Measurements from ENCODE around the gene ALB. TPM values are rescaled to one million over a fixed set of nuclear protein-coding genes. Genes with fewer than 3 reads are reported as not detected.
"Not testable (repeated sequence)": the region's sequence is repeated elsewhere in the genome, so short reads cannot be mapped to it uniquely, and the experiment has no call there.

Gene ALB
- total RNA-seq (under 1 TPM; 0.73 to 0.88 TPM), polyA plus RNA-seq (not detected), total RNA-seq (0 to 0.78 (median 0.07) reads per million in 6 experiments)

DNA sequence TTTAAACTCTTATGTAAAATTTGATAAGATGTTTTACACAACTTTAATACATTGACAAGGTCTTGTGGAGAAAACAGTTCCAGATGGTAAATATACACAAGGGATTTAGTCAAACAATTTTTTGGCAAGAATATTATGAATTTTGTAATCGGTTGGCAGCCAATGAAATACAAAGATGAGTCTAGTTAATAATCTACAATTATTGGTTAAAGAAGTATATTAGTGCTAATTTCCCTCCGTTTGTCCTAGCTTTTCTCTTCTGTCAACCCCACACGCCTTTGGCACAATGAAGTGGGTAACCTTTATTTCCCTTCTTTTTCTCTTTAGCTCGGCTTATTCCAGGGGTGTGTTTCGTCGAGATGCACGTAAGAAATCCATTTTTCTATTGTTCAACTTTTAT is at the start of gene ALB:
TSS of gene ALB (plus strand) at position 246 of the 400 bp plus-strand sequence. CDS start at position 287, 41 bp downstream.
- no peak within 1 kb of the TSS for H3K27ac Mint-ChIP-seq
- no peak within 1 kb of the TSS for H3K4me3 Mint-ChIP-seq
- no peaks in the 10 kb centered on the region for H3K36me3 Mint-ChIP-seq
- DNase-seq (no peak), ATAC-seq (no peak)
- H3K9me3 Mint-ChIP-seq = no peaks in the 10 kb centered on the region
- POLR2A ChIA-PET = no interaction called here
- no peaks in the 10 kb centered on the region for H3K4me1 Mint-ChIP-seq
- no peaks in the 10 kb centered on the region for H3K27me3 Mint-ChIP-seq

DNA sequence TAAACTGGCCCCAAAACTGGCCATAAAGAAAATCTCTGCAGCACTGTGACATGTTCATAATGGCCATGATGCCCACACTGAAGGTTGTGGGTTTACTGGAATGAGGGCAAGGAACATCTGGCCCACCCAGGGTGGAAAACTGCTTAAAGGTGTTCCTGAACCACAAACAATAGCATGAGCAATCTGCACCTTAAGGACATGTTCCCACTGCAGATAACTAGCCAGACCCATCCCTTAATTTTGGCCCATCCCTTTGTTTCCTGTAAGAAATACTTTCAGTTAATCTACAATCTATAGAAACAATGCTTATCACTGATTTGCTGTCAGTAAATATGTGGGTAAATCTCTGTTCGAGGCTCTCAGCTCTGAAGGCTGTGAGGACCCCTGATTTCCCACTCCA is 46.9 kb upstream of the ALB start:
- H3K4me1 Mint-ChIP-seq, H3K4me3 Mint-ChIP-seq, DNase-seq, ATAC-seq, H3K27ac Mint-ChIP-seq, POLR2A ChIA-PET: not testable (repeated sequence)
- peaks cover 2 to 24% (median 5%) of the 10 kb centered on the region in 5 donors for H3K27me3 Mint-ChIP-seq
- H3K9me3 Mint-ChIP-seq = peaks cover 11 to 56% (median 33%) of the 10 kb centered on the region in 9 donors
- H3K36me3 Mint-ChIP-seq = peaks cover 0 to 27% (median 3%) of the 10 kb centered on the region in 3 donors

DNA sequence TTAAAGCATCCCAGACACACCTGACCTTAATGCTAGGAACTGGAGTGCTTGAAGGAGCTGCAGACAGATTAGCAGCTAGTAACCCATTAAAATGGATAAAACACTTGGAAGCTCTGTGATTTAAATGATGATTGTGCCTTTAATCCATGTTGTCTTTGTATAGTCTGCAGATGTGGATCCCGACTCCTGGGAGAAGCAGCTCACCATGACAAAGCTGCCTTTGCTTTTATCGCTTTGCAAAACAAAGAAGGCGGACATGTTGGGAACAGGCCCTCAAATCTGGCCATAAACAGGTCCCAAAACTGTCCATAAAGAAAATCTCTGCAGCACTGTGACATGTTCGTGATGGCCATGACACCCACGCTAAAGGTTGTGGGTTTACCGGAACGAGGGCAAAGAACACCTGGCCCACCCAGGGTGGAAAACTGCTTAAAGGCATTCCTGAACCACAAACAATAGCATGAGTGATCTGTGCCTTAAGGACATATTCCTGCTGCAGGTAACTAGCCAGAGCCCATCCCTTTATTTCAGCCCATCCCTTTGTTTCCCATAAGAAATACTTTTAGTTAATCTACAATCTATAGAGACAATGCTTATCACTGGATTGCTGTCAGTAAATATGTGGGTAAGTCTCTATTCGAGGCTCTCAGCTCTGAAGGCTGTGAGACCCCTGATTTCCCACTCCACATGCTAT is 34.4 kb upstream of the ALB start:
- H3K27ac Mint-ChIP-seq, POLR2A ChIA-PET, ATAC-seq, H3K27me3 Mint-ChIP-seq, H3K4me3 Mint-ChIP-seq, DNase-seq, H3K4me1 Mint-ChIP-seq: not testable (repeated sequence)
- Mint-ChIP-seq H3K36me3 (peaks cover 0 to 18% (median 0%) of the 10 kb centered on the region in 3 donors), H3K9me3 (peaks cover 0 to 39% (median 11%) of the 10 kb centered on the region in 9 donors)

DNA sequence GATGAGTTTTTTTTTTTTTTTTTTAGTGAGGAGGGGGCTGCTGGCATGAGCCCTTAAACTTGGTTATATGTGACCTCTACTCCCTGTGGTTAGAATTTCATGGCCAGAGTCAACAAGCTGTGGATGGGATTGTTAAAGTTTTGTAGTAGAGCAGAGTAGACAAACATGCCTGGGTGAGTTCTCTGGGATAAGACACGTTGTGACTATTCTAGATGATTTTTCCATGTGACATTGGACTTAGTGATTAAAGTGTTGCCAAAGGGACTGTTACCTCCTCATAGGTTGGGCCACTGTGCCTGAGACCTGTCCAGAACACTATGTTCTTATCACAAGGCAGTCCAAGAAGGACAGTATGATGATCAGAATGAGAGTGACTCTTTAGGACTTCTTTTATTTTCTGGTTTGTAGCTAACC is 28.8 kb upstream of the ALB start:
- no peak for ATAC-seq
- no peak for DNase-seq
- Mint-ChIP-seq H3K27ac (no peak overlapping the region), H3K9me3 (peaks cover 0 to 5% (median 2%) of the 10 kb centered on the region in 9 donors), H3K27me3 (peaks cover 0 to 2% (median 0%) of the 10 kb centered on the region in 5 donors), H3K4me1 (no peaks in the 10 kb centered on the region), H3K4me3 (no peak overlapping the region), H3K36me3 (peaks cover 0 to 3% (median 0%) of the 10 kb centered on the region in 3 donors)
- POLR2A ChIA-PET = no interaction called here

DNA sequence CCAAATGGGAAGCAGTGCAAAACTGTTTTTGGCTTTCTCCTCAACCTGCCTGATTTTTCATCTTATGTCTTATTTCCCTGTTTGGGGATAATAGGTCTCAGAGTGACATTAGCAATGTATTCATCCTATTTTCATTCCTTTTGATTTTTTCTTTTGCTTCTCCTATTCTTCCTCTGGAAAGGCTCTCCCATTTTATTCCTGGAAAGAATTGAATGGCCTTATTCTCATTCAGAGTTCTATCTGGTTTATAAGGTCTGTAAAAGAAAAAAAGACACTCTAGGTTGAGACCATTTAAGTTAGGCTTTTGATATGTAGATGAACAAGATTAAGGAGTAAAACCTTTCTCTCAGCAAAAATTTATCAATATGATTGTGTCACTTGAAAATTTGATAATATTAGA is 27.8 kb upstream of the ALB start:
- Mint-ChIP-seq H3K27ac (no peak overlapping the region), H3K4me3 (no peak overlapping the region), H3K27me3 (peaks cover 0 to 2% (median 0%) of the 10 kb centered on the region in 5 donors), H3K9me3 (no peaks in the 10 kb centered on the region), H3K36me3 (no peaks in the 10 kb centered on the region), H3K4me1 (no peaks in the 10 kb centered on the region)
- DNase-seq (no peak), ATAC-seq (no peak)
- POLR2A ChIA-PET = no interaction called here

DNA sequence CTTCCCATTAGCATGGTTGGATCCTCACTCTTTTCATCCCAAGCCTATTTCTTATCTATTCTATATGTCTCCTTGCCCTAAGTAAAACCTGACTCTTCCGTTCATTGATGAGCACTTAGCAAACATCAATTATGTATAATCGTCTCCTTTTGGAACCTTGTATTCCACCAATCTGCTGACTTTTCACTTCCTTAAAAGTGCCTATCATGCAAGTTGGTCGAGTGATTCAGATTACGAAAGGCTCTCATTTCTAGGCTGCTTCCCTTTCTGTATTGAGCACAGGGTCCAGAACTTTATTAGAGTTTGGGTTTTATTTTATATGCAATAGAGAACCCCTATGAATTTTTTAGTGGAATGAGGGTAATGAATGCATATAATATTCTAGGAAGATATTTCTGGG is 27.1 kb upstream of the ALB start:
- POLR2A ChIA-PET = no interaction called here
- Mint-ChIP-seq H3K4me3 (no peak overlapping the region), H3K4me1 (no peaks in the 10 kb centered on the region), H3K9me3 (no peaks in the 10 kb centered on the region), H3K27me3 (peaks cover 0 to 2% (median 0%) of the 10 kb centered on the region in 5 donors), H3K36me3 (no peaks in the 10 kb centered on the region), H3K27ac (no peak overlapping the region)
- DNase-seq (no peak), ATAC-seq (no peak)

DNA sequence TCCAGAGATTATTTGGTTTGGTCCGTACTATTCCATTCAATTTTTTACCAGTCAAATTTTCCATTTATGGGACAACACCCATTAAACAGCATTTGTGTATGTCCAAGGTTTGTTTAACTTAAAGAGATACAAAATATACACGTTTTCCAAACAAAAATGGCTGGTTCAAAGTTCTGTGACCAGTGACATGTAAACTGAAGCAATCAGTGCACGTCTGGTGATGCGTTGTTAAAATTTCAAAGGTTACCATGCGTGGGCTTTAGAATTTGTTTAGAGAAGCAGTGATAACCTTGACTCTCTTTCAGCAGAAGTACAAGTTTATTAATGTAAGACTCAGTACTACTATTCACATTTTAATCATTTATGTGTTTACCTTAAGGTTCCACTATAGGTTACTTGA is 25.2 kb upstream of the ALB start:
- Mint-ChIP-seq H3K4me3 (no peak overlapping the region), H3K27ac (no peak overlapping the region), H3K36me3 (no peaks in the 10 kb centered on the region), H3K9me3 (no peaks in the 10 kb centered on the region), H3K27me3 (peaks cover 0 to 2% (median 0%) of the 10 kb centered on the region in 5 donors), H3K4me1 (no peaks in the 10 kb centered on the region)
- DNase-seq = no peak
- no peak for ATAC-seq
- POLR2A ChIA-PET = no interaction called here

DNA sequence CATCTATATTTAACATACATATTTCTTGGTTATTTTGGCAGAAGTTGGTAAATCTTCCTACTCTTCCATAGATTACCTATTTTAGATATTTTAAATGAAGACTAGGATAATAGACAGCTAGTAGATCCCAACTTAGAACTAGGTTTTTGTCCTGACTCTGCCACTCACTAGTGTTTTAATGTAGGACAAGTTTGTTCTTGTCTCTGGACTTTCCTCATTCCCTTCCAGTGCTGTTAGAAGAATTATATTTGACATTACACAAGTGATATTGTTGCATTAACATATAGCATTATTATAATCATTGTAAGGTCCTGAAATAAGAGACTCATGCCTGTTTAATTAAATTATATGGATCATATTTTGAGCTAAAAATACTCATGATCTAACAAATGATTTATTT is 24.1 kb upstream of the ALB start:
- peaks cover 0 to 2% (median 0%) of the 10 kb centered on the region in 5 donors for H3K27me3 Mint-ChIP-seq
- ATAC-seq = no peak
- H3K27ac Mint-ChIP-seq = no peak overlapping the region
- DNase-seq = no peak
- no peaks in the 10 kb centered on the region for H3K4me1 Mint-ChIP-seq
- POLR2A ChIA-PET = no interaction called here
- no peaks in the 10 kb centered on the region for H3K36me3 Mint-ChIP-seq
- no peaks in the 10 kb centered on the region for H3K9me3 Mint-ChIP-seq
- no peak overlapping the region for H3K4me3 Mint-ChIP-seq

DNA sequence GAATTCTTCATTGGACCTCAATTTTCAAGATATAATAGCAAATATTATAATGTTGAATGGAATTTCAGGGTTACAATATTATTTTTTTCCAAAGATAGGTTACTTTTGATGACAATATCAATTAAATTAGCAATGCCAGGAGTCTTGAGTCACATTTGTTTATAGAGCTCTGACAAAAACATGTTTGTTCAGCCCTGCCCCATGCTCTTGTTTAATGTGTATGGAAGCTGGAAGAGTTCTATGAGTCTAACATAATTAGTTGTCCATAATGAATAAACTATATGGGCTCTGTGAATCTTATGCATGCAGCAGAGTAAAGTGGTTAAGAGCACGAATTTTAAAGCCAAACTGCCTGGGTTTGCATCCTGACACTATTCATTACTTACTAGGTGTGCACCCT is 22.9 kb upstream of the ALB start:
- POLR2A ChIA-PET = no interaction called here
- Mint-ChIP-seq H3K4me3 (no peak overlapping the region), H3K9me3 (peaks cover 0 to 6% (median 0%) of the 10 kb centered on the region in 9 donors)

DNA sequence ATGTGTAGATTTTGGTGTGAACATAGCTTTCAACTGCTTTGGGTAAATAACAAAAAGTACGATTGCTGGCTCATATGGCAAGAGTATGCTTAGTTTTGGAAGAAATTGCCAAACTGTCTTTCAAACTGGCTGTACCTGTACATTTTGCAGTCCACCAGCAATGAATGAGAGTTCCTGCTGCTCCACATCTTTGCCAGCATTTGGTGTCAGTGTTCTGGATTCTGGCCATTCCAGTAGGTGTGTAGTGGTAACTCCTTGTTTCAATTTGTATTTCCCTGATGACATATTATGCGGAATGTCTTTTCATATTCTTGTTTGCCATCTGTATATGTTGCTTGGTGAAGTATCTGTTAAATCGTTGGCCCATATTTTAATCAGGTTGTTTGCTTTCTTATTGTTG is 20.6 kb upstream of the ALB start:
- Mint-ChIP-seq H3K27ac (no peak overlapping the region), H3K36me3 (peaks cover 0 to 10% (median 0%) of the 10 kb centered on the region in 3 donors), H3K9me3 (peaks cover 0 to 10% (median 2%) of the 10 kb centered on the region in 9 donors), H3K4me1 (no peaks in the 10 kb centered on the region), H3K4me3 (no peak overlapping the region), H3K27me3 (peaks cover 0 to 4% (median 0%) of the 10 kb centered on the region in 5 donors)
- POLR2A ChIA-PET = no interaction called here
- DNase-seq (no peak), ATAC-seq (no peak)

More for the DNA sequence above, 22.9 kb upstream of the ALB start:
- Mint-ChIP-seq H3K4me1 (no peaks in the 10 kb centered on the region), H3K36me3 (peaks cover 0 to 3% (median 0%) of the 10 kb centered on the region in 3 donors), H3K27ac (no peak overlapping the region), H3K27me3 (no peaks in the 10 kb centered on the region)
- DNase-seq (no peak), ATAC-seq (no peak)

DNA sequence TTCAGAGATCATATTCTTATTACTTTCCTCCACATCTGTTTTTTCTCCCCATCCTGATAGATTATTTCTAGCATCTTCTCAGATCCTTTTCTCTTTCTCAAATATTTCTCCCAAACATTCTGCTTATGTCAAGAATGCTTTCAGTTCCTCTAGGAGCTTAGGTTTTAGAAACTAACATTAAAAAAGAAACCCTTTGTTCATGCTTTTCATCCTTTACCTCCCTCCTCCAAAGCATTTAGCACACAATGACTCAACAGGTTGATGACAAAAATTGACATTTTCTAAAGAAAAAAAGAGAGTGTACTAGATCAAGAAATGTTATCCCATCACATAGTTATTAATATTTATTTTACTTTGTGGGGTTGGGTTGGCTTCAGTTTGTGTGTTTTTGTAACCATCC is 16.5 kb upstream of the ALB start:
- Mint-ChIP-seq H3K4me3 (no peak overlapping the region), H3K9me3 (peaks cover 0 to 19% (median 5%) of the 10 kb centered on the region in 9 donors), H3K27me3 (peaks cover 0 to 13% (median 0%) of the 10 kb centered on the region in 5 donors), H3K27ac (no peak overlapping the region), H3K4me1 (no peaks in the 10 kb centered on the region), H3K36me3 (peaks cover 0 to 10% (median 1%) of the 10 kb centered on the region in 3 donors)
- no peak for ATAC-seq
- POLR2A ChIA-PET = no interaction called here
- no peak for DNase-seq

DNA sequence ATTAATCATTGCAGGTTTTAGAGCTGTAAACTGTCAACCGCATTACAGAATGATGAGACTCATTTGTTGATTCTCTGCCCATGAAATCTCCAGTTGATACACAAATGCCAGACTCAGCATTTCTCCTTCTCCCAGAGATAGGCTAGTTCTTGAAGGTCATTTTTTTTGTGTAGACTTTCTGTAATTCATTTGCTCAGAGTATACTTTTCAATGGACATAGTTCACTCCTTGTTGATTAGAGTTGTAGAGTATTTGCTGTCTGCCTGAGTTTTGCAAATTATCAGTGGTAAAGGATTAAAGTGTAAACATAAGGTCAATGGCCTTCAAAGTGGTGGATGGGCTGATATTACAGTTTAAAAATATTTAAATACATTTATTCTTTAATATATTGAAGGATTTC is 15.2 kb upstream of the ALB start:
- no peak overlapping the region for H3K27ac Mint-ChIP-seq
- POLR2A ChIA-PET = no interaction called here
- H3K9me3 Mint-ChIP-seq = peaks cover 0 to 19% (median 5%) of the 10 kb centered on the region in 9 donors
- H3K4me3 Mint-ChIP-seq = no peak overlapping the region
- DNase-seq (no peak), ATAC-seq (no peak)
- H3K36me3 Mint-ChIP-seq = peaks cover 0 to 10% (median 1%) of the 10 kb centered on the region in 3 donors
- H3K27me3 Mint-ChIP-seq = peaks cover 0 to 13% (median 0%) of the 10 kb centered on the region in 5 donors
- H3K4me1 Mint-ChIP-seq = no peaks in the 10 kb centered on the region

DNA sequence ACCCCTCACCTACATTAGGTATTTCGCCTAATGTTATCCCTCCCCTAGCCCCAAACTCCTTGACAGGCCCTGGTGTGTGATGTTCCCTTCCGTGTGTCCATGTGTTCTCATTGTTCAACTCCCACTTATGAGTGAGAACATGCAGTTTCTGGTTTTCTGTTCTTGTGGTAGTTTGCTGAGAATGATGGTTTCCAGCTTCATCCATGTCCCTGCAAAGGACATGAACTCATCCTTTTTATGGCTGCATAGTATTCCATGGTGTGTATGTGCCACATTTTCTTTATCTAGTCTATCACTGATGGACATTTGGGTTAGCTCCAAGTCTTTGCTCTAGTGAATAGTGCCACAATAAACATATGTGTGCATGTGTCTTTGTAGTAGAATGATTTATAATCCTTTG is 14.4 kb upstream of the ALB start:
- DNase-seq, ATAC-seq, H3K27ac Mint-ChIP-seq, H3K4me1 Mint-ChIP-seq, POLR2A ChIA-PET, H3K4me3 Mint-ChIP-seq: not testable (repeated sequence)
- Mint-ChIP-seq H3K9me3 (peaks cover 0 to 19% (median 5%) of the 10 kb centered on the region in 9 donors), H3K36me3 (peaks cover 0 to 10% (median 1%) of the 10 kb centered on the region in 3 donors), H3K27me3 (peaks cover 0 to 13% (median under 1%) of the 10 kb centered on the region in 5 donors)

DNA sequence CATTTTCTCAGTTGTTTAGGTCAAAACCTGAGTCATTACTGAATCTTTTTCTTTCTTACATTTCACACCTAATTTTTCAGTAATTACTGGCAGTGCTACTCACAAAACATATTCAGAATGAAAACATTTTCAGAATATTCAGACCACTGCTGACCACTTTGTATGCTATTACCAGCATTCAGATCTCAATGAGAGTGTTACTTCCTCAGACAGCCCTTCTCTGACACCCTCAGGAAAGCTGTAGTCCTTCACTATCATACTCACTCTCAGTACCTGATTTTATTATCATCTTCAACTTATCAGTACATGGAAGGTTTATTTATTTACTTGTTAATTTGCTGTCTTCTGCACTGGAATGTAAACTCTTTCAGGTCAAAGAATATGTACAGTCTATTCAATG is 12.3 kb upstream of the ALB start:
- POLR2A ChIA-PET = no interaction called here
- DNase-seq (no peak), ATAC-seq (no peak)
- H3K9me3 Mint-ChIP-seq = peaks cover 0 to 9% (median 2%) of the 10 kb centered on the region in 9 donors
- no peaks in the 10 kb centered on the region for H3K4me1 Mint-ChIP-seq
- H3K4me3 Mint-ChIP-seq = no peak overlapping the region
- H3K27ac Mint-ChIP-seq = no peak overlapping the region
- H3K27me3 Mint-ChIP-seq = peaks cover 0 to 13% (median 2%) of the 10 kb centered on the region in 5 donors
- peaks cover 0 to 5% (median 1%) of the 10 kb centered on the region in 3 donors for H3K36me3 Mint-ChIP-seq
